ENCODE results near the gene C9orf43.
"Not testable (repeated sequence)": the region's sequence is repeated elsewhere in the genome, so short reads cannot be mapped to it uniquely, and the experiment has no call there.

The C9orf43 gene

GRCh38 chr9:113436728-113437515 is 26.4 kb downstream of the C9orf43 start:
- DNase-seq (ENCODE audit: low read depth) = no peak
- H3K4me3 ChIP-seq (ENCODE audit: low read depth, low read length) = no peak overlapping the region
- no peak for TF ChIP-seq CTCF (IDR thresholded peaks at IDR 0.05; ENCODE audit: control insufficient read depth, extremely low read depth, insufficient read depth)

- H3K4me3 ChIP-seq (ENCODE audit: low read depth, low read length); DNase-seq (ENCODE audit: low read depth): not testable (repeated sequence)
These were observed 27.2 kb downstream of the C9orf43 start for GRCh38 chr9:113437716-113438115.

GRCh38 chr9:113444736-113445135 is 34.2 kb downstream of the C9orf43 start:
- no peak for TF ChIP-seq CTCF (IDR thresholded peaks at IDR 0.05; ENCODE audit: control insufficient read depth, extremely low read depth, insufficient read depth)
- H3K4me3 ChIP-seq (ENCODE audit: low read depth, low read length) = no peak overlapping the region

GRCh38 chr9:113446323-113446740 is 35.8 kb downstream of the C9orf43 start:
- DNase-seq (ENCODE audit: low read depth) = no peak
- no peak overlapping the region for H3K4me3 ChIP-seq (ENCODE audit: low read depth, low read length)
- TF ChIP-seq CTCF (IDR thresholded peaks at IDR 0.05; ENCODE audit: control insufficient read depth, extremely low read depth, insufficient read depth) = peak; percentile 54; the same call in 1 of the 2 replicates

More at GRCh38 chr9:113444736-113445135, 34.2 kb downstream of the C9orf43 start:
- no peak for DNase-seq (ENCODE audit: low read depth)

GRCh38 chr9:113449376-113449775 is 38.8 kb downstream of the C9orf43 start:
- H3K4me3 ChIP-seq (ENCODE audit: low read depth, low read length) = no peak overlapping the region
- no peak for TF ChIP-seq CTCF (IDR thresholded peaks at IDR 0.05; ENCODE audit: control insufficient read depth, extremely low read depth, insufficient read depth)
- DNase-seq (ENCODE audit: low read depth) = no peak

GRCh38 chr9:113452113-113452605 is 41.6 kb downstream of the C9orf43 start:
- no peak for DNase-seq (ENCODE audit: low read depth)
- no peak overlapping the region for H3K4me3 ChIP-seq (ENCODE audit: low read depth, low read length)
- TF ChIP-seq CTCF (IDR thresholded peaks at IDR 0.05; ENCODE audit: control insufficient read depth, extremely low read depth, insufficient read depth) = no peak

- no peak for TF ChIP-seq CTCF (IDR thresholded peaks at IDR 0.05; ENCODE audit: control insufficient read depth, extremely low read depth, insufficient read depth)
- no peak overlapping the region for H3K4me3 ChIP-seq (ENCODE audit: low read depth, low read length)
- no peak for DNase-seq (ENCODE audit: low read depth)
These were observed 44.6 kb downstream of the C9orf43 start for GRCh38 chr9:113454914-113455761.

All from LNCaP clone FGC (cell line).